ENCODE data around the gene HNRNPD.

Gene HNRNPD

GRCh38 chr4:82397527-82397926 lies 23.7 kb upstream of the HNRNPD start:
- TF ChIP-seq SIN3A (IDR thresholded peaks at IDR 0.05; ENCODE audit: borderline replicate concordance, insufficient read depth, low read length), result no peak
- no peak for TF ChIP-seq REST (IDR thresholded peaks at IDR 0.05; ENCODE audit: insufficient read depth in 1 of 2, low read depth in 2 of 2, low read length in 2 of 2)
- no peak for TF ChIP-seq TAF1 (IDR thresholded peaks at IDR 0.05; ENCODE audit: borderline replicate concordance, insufficient read depth, low read length)
- no peak for TF ChIP-seq FOXP2 (optimal IDR thresholded peaks at IDR 0.05; ENCODE audit: borderline replicate concordance, extremely low read depth, extremely low read length, insufficient read depth)
- TF ChIP-seq POLR2AphosphoS5 (IDR thresholded peaks at IDR 0.05; ENCODE audit: low read depth, low read length), result no peak

DNA sequence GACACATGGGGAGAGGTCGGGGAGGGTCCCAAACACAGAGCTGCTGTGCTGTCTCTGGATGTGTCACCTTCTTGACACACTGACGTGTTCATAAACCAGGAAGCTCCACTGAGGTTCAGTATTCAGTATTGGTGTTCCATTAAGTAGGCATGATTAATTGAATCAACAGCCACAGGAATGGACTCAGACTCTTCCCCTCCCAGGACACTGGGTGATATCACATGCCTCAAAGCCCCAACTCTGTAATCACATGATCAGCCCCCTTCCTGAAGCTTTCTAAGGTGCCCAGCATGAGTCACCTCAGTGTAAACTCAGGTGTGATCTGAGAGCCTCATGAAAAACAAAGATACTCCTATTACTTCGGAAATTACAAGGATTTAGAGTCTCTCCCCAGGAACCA lies 21.1 kb upstream of the HNRNPD start:
- no peak for TF ChIP-seq FOXP2 (optimal IDR thresholded peaks at IDR 0.05; ENCODE audit: borderline replicate concordance, extremely low read depth, extremely low read length, insufficient read depth)

DNA sequence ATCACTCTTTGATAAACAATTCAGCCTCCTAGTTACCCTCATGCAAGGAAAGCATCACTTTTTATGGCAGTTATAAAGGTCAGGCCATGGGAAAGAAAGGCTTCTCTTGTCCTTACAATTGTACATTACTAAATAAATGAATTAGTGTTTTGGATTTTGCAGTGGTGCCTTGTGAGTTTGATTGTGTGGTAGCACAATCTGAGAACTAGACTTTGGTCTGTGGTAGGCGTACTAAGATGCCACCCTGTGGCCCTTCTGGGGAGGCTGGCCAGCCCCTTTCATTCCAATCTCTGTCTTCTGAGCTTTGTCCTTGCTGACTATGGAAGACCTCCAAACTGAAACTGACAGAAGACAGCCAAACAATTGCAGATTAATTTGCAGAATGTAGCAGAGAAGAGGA lies 14.6 kb upstream of the HNRNPD start:
- TF ChIP-seq POLR2AphosphoS5 (IDR thresholded peaks at IDR 0.05; ENCODE audit: low read depth, low read length) (no peak), SIN3A (IDR thresholded peaks at IDR 0.05; ENCODE audit: borderline replicate concordance, insufficient read depth, low read length) (no peak), FOXP2 (optimal IDR thresholded peaks at IDR 0.05; ENCODE audit: borderline replicate concordance, extremely low read depth, extremely low read length, insufficient read depth) (no peak), REST (IDR thresholded peaks at IDR 0.05; ENCODE audit: insufficient read depth in 1 of 2, low read depth in 2 of 2, low read length in 2 of 2) (no peak), TAF1 (IDR thresholded peaks at IDR 0.05; ENCODE audit: borderline replicate concordance, insufficient read depth, low read length) (no peak)

DNA sequence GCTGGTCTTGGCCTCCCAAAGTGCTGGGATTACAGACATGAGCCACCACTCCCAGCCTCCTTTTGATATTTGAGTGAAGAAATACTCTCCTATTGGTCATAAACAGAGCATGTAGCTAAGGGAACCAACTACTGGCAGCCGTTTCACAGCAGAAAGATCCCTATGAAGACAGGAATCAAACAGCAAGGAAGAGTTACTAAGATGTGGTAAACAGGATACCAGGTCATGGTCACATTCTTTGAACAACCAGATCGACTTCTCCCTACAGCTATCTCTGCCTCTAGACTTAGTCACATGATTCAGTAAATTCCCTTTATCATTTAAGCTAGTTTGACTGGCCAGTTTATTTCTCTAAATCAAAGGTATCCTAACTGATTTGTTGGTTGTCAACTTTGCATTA lies 9.0 kb upstream of the HNRNPD start:
- TF ChIP-seq SIN3A (IDR thresholded peaks at IDR 0.05; ENCODE audit: borderline replicate concordance, insufficient read depth, low read length) (no peak), FOXP2 (optimal IDR thresholded peaks at IDR 0.05; ENCODE audit: borderline replicate concordance, extremely low read depth, extremely low read length, insufficient read depth) (no peak), REST (IDR thresholded peaks at IDR 0.05; ENCODE audit: insufficient read depth in 1 of 2, low read depth in 2 of 2, low read length in 2 of 2) (no peak), TAF1 (IDR thresholded peaks at IDR 0.05; ENCODE audit: borderline replicate concordance, insufficient read depth, low read length) (no peak), POLR2AphosphoS5 (IDR thresholded peaks at IDR 0.05; ENCODE audit: low read depth, low read length) (no peak)

DNA sequence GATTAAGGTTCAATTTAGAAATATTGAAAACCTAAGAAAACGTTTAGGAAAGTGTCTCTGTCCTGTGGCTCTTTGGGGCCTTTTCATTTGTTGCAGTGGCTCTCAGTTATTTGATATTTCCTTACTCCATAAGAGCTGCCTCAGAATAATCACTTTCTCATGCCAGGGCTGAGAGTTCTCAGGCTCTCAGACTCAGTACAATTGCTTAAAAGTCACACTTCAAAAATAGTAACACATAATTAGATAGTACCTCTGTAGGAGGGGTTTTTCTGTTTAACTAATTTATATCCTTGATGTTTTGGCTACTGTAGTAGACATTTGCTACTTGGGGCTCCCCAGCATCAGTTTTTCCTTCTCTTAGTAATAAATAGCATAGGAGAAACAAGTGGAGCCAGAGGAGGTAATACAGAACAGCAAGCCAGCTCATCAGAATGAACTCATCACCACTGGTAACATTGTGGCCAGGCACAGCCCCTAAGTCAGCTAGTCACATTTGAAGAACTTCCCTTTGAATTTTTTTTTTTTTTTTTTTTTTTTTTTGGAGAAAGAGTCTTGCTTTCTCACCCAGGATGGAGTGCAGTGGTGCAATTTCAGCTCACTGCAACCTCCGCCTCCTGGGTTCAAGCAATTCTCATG lies 8.0 kb upstream of the HNRNPD start:
- TF ChIP-seq REST (IDR thresholded peaks at IDR 0.05; ENCODE audit: insufficient read depth in 1 of 2, low read depth in 2 of 2, low read length in 2 of 2) (no peak), SIN3A (IDR thresholded peaks at IDR 0.05; ENCODE audit: borderline replicate concordance, insufficient read depth, low read length) (no peak), TAF1 (IDR thresholded peaks at IDR 0.05; ENCODE audit: borderline replicate concordance, insufficient read depth, low read length) (no peak), POLR2AphosphoS5 (IDR thresholded peaks at IDR 0.05; ENCODE audit: low read depth, low read length) (no peak), FOXP2 (optimal IDR thresholded peaks at IDR 0.05; ENCODE audit: borderline replicate concordance, extremely low read depth, extremely low read length, insufficient read depth) (no peak)

All from PFSK-1 (cell line).